MG63 (cell line): Measurements from ENCODE around the gene EPHB6. TPM values are rescaled to one million over a fixed set of nuclear protein-coding genes. Genes with fewer than 3 reads are reported as not detected.

Experiments used
- DNase-seq: peaks from one replicate; pipeline ENCODE4 v3.0.0-alpha.2; 2020
- H3K27me3 ChIP-seq: fragments of 250-450 bp; sonication (Bioruptor Pico); 2 replicates; pipeline ENCODE4 v1.5.1; 2020; ENCODE audit warnings: mild to moderate bottlenecking, moderate library complexity
- H3K36me3 ChIP-seq: fragments of 250-450 bp; sonication (Bioruptor Pico); 2 replicates; pipeline ENCODE4 v1.5.1; 2020; ENCODE audit warnings: mild to moderate bottlenecking, moderate library complexity
- H3K4me3 ChIP-seq: fragments of 250-450 bp; sonication (Bioruptor Pico); 2 replicates; pipeline ENCODE4 v1.5.1; 2020; ENCODE audit warnings: mild to moderate bottlenecking, moderate library complexity
- H3K9me3 ChIP-seq: fragments of 250-450 bp; sonication (Bioruptor Pico); 2 replicates; pipeline ENCODE4 v1.5.1; 2020; ENCODE audit warnings: mild to moderate bottlenecking, moderate library complexity
- total RNA-seq: library from RNA; depleted of rRNA; stranded (reverse); fragments of >200 nt; shearing (Covaris generic); gene quantifications from 2 replicates; pipeline ENCODE4 v1.2.3, GENCODE V29; 2014; ENCODE audit warnings: low replicate concordance

EPHB6 gene
- total RNA-seq, 1 experiment from 2014 or later = 3.6 TPM

DNA sequence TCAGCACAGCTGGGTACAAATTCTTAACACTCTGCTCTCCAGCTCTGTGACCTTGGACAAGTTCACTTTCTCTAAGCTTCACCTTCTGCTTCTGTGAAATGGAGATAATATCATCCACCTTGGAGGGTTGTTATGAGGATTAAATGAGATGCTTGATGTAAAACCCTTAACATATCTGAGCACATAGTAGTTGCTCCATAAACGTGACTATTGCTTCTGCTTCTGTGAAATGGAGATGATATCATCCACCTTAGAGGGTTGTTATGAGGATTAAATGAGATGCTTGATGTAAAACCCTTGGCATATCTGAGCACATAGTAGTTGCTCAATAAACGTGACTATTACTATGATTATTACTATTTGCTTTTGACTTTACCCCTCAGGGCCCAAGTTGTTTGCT lies 14.6 kb downstream of the EPHB6 start:
- no peaks in the 10 kb centered on the region for H3K27me3 ChIP-seq
- DNase-seq = no peak
- H3K9me3 ChIP-seq = no peaks in the 10 kb centered on the region

DNA sequence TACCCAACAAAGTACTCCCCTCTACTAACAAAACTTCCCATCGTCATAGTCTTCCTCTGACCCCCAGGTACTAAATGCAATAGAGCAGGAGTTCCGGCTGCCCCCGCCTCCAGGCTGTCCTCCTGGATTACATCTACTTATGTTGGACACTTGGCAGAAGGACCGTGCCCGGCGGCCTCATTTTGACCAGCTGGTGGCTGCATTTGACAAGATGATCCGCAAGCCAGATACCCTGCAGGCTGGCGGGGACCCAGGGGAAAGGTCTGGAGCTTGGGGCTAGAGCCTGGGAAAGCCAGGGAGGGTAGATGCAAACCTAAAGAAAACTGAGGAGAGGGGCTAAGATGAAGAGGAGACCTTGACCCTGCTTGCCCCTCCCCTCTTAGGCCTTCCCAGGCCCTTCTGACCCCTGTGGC lies 15.3 kb downstream of the EPHB6 start:
- no peaks in the 10 kb centered on the region for H3K36me3 ChIP-seq
- no peaks in the 10 kb centered on the region for H3K27me3 ChIP-seq
- H3K4me3 ChIP-seq = no peak overlapping the region
- no peaks in the 10 kb centered on the region for H3K9me3 ChIP-seq
- DNase-seq = no peak

More for the DNA sequence above, 14.6 kb downstream of the EPHB6 start:
- Histone ChIP-seq H3K4me3 (no peak overlapping the region), H3K36me3 (no peaks in the 10 kb centered on the region)

DNA sequence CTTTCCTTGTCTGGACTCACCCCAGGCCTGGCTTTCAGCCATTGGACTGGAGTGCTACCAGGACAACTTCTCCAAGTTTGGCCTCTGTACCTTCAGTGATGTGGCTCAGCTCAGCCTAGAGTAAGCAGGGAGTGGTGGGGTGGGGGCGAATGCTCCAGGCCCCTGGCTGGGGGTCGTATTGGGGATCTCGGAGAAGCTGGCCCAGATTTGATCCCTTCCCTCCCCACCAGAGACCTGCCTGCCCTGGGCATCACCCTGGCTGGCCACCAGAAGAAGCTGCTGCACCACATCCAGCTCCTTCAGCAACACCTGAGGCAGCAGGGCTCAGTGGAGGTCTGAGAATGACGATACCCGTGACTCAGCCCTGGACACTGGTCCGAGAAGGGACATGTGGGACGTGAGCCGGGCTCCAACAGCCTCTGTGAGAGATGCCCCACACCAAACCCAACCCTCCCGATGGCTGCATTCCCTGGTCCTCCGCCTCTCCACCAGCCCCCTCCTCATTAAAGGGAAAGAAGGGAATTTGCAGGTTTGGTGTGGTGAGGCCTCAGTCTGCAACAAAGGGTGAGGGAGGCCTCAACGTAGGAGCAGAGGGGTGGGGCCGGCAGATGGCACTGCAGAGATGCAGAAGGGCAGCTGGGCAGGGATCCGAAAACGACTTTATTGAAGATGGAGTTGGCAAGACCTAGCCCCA lies 15.8 kb downstream of the EPHB6 start:
- Histone ChIP-seq H3K27me3 (no peaks in the 10 kb centered on the region), H3K9me3 (no peaks in the 10 kb centered on the region), H3K4me3 (no peak overlapping the region), H3K36me3 (no peaks in the 10 kb centered on the region)
- no peak for DNase-seq

DNA sequence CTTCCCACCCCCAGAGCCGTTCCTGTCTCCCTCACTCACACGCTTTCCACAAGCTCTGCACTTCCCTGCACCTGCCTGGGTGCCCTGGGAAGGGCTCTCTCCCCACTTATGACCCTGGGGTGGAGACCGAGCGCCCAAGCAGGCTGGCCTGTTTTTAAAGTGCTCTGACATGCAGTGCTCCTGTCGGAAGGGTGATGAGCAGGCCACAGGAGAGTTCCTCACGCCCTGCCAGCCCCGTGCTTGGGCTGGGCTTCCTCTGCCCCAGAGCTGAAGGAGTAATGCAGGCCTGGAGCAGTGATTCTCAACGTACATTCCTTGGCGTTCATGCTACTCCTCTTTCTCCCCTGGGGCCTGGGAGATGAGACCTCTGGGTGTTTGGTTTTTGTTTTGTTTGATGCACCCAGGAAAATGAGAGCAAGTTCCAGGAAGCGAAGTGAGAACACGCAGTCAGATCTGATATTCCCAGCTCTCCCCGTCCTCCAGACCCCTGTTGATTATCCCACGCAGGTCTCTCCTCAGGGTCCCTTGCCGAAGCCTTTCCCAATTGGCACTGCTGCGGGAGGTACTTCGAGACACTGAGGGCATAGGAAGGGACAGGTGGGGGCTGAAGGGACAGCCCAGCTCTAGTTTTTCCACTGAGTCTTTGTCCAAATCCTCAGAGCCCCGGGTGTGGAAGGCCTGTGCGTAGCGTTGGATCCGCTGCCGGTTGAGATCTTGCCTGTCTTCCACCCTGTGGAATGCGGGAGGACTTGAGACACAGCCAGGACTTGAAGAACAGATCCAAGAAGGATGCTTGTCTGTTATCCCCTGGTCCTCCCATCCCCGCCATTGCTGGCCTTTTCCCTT lies 16.6 kb downstream of the EPHB6 start:
- no peak for DNase-seq
- no peak overlapping the region for H3K4me3 ChIP-seq

DNA sequence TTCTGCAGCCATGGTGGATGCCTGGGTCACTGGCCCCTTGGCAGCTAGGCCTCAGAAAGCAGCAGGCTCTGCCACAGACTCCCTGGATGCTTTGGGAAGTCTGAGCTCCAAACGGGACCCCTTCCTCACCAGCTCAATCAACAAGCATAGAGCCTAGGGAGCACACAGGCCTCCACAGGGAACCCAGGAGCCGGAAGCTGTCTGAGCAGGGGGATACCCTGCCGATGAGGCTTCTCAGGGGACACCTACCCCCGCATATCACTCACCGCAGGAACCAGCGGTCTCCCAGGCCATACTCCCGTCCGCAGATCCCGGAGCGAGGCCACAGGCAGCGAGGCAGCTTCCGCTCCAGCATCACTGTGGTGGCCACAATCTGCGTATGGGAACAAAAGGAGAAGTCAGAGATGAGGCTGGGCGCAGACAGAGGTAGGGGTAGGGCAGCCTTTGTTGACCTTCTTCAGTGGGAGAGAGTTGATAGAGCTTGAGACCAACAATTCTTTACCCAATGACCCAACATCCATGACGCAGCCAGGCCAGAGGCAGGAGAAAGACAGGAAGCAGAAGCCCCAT lies 17.3 kb downstream of the EPHB6 start:
- Histone ChIP-seq H3K4me3 (no peak overlapping the region), H3K27me3 (no peaks in the 10 kb centered on the region)
- no peak for DNase-seq

More for the DNA sequence above, 16.6 kb downstream of the EPHB6 start:
- no peaks in the 10 kb centered on the region for H3K36me3 ChIP-seq
- no peaks in the 10 kb centered on the region for H3K27me3 ChIP-seq
- H3K9me3 ChIP-seq = no peaks in the 10 kb centered on the region

DNA sequence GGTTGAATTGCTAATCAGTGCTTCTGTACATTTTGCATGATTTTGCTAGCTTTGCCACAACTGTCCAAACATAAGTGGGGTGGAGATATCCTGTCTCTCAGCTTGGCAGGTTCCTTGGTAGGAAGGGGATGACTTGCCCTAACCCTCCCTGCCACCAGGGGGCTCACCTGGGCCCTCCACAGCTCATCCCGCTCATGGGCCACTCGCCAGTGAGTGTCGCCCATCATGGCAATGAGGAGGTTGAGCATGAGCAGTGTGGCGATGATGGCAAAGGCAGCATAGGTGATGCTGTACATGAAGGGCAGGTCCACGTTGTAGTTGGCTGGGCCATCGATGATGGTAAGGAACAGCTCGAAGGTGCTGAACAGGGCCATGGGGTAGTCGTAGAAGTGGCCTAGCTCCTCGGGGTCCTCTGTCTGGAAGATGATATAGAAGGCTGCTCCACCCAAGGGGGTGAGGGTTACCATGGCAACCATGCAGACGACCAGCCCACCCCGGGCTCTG lies 18.5 kb downstream of the EPHB6 start:
- Histone ChIP-seq H3K36me3 (no peaks in the 10 kb centered on the region), H3K4me3 (no peak overlapping the region), H3K9me3 (no peaks in the 10 kb centered on the region), H3K27me3 (no peaks in the 10 kb centered on the region)
- no peak for DNase-seq

More for the DNA sequence above, 17.3 kb downstream of the EPHB6 start:
- H3K36me3 ChIP-seq = no peaks in the 10 kb centered on the region
- H3K9me3 ChIP-seq = no peaks in the 10 kb centered on the region

DNA sequence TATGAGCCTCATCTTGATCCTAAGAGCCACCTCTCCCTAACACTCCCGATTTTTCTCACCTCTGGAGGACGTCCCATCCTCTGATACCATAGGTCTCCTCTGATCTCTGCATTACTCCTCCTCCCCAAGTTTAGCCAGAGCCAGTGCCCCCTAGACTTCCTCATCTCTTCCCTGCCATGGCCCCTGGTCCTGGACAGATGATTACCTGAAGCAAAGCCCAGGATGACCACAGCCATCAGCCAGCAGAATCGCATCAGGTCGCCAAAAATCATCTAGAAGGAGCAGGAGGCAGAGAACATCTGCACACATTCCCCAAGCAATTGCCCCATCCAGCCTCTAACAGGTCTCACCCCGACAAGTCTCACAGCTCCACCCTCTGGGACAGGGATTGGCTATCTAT lies 19.0 kb downstream of the EPHB6 start:
- no peaks in the 10 kb centered on the region for H3K27me3 ChIP-seq
- no peak for DNase-seq
- H3K36me3 ChIP-seq = no peaks in the 10 kb centered on the region
- no peaks in the 10 kb centered on the region for H3K9me3 ChIP-seq
- no peak overlapping the region for H3K4me3 ChIP-seq

DNA sequence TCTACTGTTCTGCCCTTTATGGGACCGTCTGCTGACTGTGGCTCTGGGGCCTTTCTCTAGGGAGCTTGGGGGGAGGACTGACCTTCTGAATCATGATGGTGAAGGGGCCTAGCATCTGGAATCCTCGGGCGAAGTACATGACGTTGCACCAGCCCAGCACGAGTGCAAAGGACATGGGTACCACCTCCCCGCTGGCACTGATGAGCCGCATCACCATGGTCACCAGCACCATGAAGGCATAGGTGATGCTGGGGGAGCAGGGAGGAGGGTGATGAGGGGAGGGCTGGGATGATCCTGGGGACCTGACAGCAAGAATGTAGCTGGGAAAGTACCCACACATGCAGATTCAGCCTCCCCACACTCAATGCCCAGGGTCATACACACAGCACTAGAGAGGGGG lies 19.5 kb downstream of the EPHB6 start:
- DNase-seq = no peak
- no peak overlapping the region for H3K4me3 ChIP-seq
- no peaks in the 10 kb centered on the region for H3K36me3 ChIP-seq
- no peaks in the 10 kb centered on the region for H3K9me3 ChIP-seq
- no peaks in the 10 kb centered on the region for H3K27me3 ChIP-seq

DNA sequence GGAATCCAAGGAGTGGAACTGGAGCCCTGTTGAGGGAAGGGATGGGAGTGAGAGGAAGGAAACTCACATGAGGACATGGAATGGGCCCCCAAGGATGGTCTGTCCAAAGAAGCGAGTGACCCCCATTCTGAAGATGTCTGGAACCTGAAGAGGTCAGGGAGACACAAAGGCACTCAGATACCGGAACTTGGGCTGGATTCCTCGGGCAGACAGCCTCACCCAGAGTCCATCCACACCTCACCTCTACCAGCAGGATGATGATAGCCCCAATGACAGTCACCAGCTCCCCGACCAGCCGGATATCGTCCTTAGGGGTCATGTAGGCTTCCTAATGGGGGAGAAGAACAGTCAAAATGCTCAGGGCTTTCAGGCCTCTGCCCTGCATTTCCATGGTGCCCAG lies 20.0 kb downstream of the EPHB6 start:
- DNase-seq = no peak
- no peaks in the 10 kb centered on the region for H3K27me3 ChIP-seq
- H3K4me3 ChIP-seq = no peak overlapping the region
- H3K9me3 ChIP-seq = no peaks in the 10 kb centered on the region
- no peaks in the 10 kb centered on the region for H3K36me3 ChIP-seq

DNA sequence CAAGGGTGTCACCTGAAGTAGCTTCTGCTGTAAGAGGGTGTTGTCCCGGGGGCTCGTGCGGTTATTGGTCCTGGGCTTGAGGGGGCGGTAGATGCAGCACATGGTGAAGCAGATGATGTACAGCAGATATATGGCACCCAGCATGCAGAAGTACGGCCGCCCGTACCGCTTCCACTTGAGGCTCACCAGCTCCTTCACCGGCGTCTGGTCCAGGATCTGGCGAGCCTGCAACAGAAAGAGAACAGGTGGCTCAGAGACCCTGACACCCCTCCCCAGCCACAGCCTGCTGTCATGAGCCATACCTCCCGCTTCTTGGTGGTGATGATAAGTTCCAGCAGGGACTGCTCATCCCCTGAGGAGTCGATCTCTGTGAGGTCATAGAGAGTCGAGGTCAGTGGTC lies 20.6 kb downstream of the EPHB6 start:
- H3K27me3 ChIP-seq = no peaks in the 10 kb centered on the region
- H3K4me3 ChIP-seq = no peak overlapping the region
- DNase-seq = no peak
- no peaks in the 10 kb centered on the region for H3K9me3 ChIP-seq
- H3K36me3 ChIP-seq = no peaks in the 10 kb centered on the region

DNA sequence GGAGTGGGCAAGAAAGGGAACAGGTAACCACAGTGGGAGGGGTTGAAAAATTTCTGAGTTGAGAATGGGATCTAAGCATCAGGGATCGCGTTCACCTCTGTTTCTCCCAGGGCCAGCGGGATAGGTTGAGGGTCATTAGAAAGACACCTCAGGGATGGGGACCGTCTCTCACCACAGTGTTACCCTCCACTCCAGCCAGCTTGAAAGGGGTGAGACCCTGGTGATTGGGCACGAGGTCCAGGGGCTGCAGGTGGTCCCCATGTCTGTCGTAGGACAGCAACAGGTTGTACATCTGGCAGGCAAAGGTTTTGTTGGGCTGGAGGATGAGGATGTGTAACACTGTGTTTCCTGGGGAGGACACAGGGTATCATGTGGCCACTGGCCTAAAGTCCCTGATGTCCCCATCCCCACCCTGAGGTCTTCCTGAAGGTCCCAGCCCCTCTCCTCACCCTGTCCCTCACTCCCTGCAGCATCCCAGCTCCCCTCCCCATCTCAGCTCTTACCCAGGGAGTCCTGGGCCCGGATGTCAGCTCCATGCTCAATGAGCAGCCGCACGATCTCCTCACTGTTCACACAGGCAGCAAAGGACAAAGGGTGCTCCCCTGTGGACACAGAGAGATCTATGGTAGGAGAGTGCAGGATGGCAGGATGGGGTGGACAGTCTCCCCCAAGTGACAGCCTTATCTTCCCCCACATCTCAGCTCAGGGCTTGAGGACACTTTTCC lies 21.5 kb downstream of the EPHB6 start:
- Histone ChIP-seq H3K9me3 (no peaks in the 10 kb centered on the region), H3K4me3 (no peak overlapping the region), H3K36me3 (no peaks in the 10 kb centered on the region), H3K27me3 (no peaks in the 10 kb centered on the region)
- no peak for DNase-seq

DNA sequence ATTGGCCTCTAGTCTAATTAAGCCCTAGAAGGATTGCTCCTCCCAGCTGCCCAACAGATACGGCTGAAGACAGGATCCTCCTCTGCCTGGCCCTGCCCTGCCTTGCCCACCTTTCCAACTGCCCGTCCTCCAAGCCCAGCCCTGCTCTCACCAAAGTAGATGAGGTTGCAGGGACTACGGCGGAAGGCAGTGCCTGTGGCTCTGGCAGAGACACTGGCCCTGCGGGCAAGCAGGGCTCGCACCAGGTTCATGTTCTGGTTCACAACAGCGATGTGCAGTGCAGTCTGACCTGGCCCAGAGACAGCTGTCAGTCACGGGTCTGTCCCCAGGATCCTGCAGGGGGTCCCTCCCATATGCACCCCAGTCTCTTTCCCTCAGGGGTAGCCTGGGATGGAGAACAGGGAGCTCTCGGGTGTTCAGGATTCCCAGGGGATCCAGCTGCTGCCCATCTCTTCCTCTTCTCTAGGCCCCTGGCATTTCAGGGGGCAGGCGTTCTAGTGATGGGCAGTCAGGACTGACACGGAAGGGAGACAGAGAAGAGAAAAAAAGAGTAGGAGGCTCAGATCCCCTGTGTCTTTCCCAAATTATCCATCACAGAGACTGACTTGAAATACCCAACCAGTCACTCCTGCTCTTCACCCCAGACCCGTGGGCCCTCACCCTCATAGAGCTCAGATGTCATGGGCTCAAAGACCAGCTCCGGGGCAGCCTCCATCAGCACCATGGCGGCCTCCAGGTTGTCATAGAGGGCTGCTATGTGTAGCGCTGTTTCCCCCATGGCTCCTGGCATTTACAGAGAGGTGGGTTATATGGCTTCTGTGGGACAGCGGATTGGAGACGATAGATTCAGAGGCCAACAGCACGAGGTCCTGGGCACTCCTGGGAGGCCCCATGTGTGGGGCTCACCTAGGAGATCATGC lies 22.4 kb downstream of the EPHB6 start:
- Histone ChIP-seq H3K9me3 (no peaks in the 10 kb centered on the region), H3K4me3 (no peak overlapping the region), H3K27me3 (no peaks in the 10 kb centered on the region), H3K36me3 (no peaks in the 10 kb centered on the region)
- no peak for DNase-seq

DNA sequence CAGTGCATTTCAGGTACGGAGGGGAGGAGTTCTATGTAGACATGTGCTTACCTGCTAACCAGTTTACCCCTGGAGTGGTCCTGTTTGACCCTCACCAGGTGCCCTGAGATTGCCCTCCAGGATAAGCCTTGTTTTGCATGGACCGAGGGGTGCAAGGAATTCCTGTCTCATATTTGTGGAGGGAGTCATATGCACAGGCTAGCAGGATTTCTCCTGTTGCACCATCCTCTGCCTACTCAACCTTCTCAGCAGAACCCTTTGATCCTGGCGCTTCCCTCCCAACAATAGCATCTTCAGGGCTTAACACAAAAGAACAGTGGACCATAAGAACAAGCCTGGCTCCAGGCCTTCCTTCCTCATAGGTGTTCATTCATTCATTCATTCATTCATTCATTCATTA lies 23.4 kb downstream of the EPHB6 start:
- H3K4me3 ChIP-seq = no peak overlapping the region
- no peaks in the 10 kb centered on the region for H3K27me3 ChIP-seq
- no peaks in the 10 kb centered on the region for H3K9me3 ChIP-seq
- no peak for DNase-seq
- no peaks in the 10 kb centered on the region for H3K36me3 ChIP-seq

DNA sequence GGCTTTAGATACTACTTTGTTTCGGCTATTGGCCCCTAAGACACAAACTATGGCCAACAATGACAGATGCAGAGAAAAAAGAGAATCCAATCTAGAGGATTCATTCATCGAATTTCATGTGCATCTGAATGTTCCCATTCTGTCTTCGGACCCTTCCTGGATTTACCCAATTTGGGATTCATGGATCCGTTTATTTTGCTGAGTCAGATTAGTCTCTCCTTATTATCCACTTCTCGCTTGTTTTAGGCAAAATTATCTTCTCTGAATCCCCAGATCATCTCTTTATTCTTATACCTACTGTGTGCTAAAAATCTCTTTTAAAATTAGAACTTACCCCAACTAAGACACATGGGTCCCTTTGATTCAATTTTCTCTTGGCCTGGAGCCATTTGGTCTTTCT lies 24.2 kb downstream of the EPHB6 start:
- no peak for DNase-seq
- H3K4me3 ChIP-seq = no peak overlapping the region
- H3K36me3 ChIP-seq = no peaks in the 10 kb centered on the region
- H3K27me3 ChIP-seq = no peaks in the 10 kb centered on the region
- H3K9me3 ChIP-seq = no peaks in the 10 kb centered on the region

DNA sequence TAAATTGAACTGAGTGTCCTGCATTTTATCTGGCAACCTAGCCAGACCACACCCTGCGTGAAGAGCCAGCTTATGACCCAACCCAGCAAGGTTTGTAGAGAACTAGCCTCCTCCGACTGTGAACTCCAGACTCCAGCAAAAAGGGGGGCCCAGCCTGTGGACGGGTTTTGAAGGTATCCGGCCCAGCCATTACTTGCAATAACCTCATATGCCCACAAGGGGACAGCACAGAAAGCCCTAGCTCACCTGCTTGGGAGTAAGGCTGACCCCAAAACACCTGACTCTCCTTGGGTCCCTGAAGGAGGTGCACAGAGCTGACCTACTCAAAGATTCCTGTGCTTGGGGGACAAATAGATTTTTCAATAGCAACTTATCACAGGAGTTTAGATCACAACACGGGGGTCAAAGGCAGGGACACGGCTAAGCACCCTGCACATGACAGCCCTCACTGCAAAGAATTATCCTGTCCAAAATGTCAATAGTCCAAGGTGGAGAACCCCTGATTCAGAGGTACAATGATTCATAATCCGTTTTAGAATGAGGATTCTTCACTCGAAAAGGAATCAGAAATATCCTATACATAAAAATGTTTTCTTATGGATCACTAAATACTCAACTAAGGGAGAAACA lies 26.1 kb downstream of the EPHB6 start:
- Histone ChIP-seq H3K9me3 (no peaks in the 10 kb centered on the region), H3K36me3 (no peaks in the 10 kb centered on the region), H3K27me3 (no peaks in the 10 kb centered on the region), H3K4me3 (no peak overlapping the region)
- no peak for DNase-seq
